A172 (cell line): ENCODE results near the gene UBTD1. TPM values are rescaled to one million over a fixed set of nuclear protein-coding genes. Genes with fewer than 3 reads are reported as not detected.

Source experiments
- DNase-seq: peaks from one replicate; pipeline ENCODE4 v3.0.0-alpha.2; 2015; ENCODE audit warnings: low spot score
- total RNA-seq: library from RNA; depleted of rRNA; stranded (reverse); fragments of >200 nt; shearing (Covaris generic); gene quantifications from 2 replicates; pipeline ENCODE4 v1.2.3, GENCODE V29; 2014

UBTD1 gene
- total RNA-seq, 1 experiment from 2014 or later: 53.8 TPM

GRCh38 chr10:97584060-97584797 lies 85.5 kb downstream of the UBTD1 start, which contains the start of gene HOGA1:
HOGA1 (plus strand) TSS chr10:97584389; CDS start chr10:97584704, 315 bp downstream.
- peak; percentile 95 for DNase-seq

GRCh38 chr10:97584798-97585438 lies 86.2 kb downstream of the UBTD1 start:
- no peak for DNase-seq

DNA sequence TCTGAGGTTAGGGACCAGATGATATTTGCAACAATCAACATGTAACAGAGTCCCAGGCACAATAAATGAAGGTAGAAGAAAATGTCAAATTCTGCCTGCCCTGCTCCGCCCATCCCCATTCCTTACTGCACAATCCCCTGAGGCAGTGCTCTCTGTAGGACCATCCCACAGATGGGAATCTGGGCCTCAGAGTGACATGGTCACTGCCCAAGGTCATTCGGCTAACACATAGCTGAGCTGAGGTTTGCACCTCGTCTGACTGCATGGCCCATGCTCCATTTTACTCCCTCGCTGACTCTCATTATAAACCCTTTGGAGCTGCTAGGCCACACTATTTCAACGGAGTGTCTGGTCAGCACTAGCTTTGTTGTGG lies 86.7 kb downstream of the UBTD1 start:
- no peak for DNase-seq

DNA sequence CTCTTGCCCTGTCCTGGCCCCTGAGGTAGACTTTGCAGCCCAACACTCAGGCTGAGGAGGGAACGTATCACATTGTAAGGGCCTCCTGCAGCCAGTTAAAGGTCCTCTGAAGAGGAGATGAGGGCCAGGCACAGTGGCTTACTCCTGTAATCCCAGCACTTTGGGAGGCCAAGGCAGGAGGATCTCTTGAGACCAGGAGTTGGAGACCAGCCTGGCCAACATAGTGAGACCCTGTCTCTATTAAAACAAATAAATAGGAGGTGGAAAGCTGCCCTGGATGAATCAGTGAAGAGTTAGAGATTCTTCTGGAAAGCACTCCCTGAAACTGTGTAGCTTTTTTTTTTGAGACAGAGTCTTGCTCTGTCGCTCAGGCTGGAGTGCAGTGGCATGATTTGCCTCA lies 88.5 kb downstream of the UBTD1 start:
- DNase-seq: no peak

DNA sequence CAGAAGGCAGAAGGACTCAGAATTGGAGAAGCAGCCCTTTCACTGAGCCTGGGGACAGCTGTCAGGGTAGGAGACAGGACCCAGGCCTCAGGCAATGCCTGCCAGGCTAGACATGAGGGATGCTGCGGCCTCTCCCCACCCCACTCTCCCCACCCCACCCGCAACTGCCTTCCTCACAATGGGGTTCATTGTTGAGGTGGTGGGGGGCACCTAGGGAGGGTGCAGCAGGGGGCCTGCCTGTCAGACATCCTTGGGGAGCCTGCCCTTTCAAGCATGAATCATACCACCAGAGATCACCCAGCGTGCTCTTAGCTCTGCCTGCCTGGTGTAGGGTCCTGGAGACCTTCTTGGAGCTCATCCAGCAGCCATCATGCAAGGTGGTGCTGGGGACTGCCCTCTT lies 90.8 kb downstream of the UBTD1 start, which contains the start of gene C10orf62:
C10orf62 (plus strand) TSS at position 243 of the 400 bp plus-strand sequence. CDS start 177 bp downstream, outside the sequence.
- no peak for DNase-seq

GRCh38 chr10:97590082-97590747 lies 91.5 kb downstream of the UBTD1 start:
- DNase-seq: no peak

GRCh38 chr10:97590748-97591495 lies 92.2 kb downstream of the UBTD1 start:
- DNase-seq: no peak

- no peak for DNase-seq
Measured at GRCh38 chr10:97593421-97593820, 94.7 kb downstream of the UBTD1 start.

DNA sequence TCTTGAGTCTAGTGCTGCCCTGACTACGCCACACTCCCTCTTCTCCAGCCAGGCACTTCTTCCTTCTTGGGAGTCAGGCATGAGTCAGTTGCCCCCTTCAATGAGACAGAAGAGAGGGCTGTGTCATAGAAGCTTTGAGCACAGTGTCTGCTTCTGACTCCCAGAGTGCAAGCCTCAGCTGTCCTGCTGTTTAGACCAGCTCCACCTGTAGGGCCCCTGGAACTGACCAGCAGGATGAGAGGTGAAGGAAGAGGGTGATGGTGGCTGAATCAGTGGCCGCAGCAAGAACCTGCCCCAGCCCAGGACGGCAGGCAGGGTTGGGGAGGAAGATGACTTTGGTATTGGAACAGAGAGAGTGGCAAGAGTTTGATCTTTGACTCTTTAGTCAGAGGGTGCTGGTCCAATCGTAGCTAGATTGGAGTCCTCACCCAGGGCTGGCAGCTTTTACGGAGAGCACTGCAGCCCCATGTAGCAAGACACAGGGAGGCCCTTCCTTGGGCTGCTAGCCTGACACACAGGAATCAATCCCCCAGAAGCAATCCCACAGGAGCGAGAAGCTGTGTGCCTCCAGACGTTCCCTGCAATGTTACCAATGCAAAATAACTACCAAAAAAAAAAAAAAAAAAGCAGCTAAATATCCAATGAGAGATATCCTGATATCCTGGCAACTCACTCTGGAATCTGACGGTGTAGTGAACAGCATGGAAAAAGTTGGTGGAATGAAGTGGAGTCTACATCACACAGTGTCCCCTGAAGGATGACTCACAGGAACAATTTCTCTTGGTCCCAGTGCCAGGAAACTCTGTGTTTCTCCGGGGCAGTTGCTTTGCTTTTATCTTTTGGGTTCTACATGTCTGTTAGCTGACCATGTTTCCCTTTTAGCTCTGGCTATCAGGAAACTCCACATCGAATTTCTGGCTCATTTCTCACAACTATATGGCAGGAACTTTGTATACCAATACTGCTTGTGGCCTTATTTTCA lies 97.7 kb downstream of the UBTD1 start:
- DNase-seq: peak; percentile 94

- DNase-seq: no peak
Measured at GRCh38 chr10:97597778-97598177, 99.1 kb downstream of the UBTD1 start.

DNA sequence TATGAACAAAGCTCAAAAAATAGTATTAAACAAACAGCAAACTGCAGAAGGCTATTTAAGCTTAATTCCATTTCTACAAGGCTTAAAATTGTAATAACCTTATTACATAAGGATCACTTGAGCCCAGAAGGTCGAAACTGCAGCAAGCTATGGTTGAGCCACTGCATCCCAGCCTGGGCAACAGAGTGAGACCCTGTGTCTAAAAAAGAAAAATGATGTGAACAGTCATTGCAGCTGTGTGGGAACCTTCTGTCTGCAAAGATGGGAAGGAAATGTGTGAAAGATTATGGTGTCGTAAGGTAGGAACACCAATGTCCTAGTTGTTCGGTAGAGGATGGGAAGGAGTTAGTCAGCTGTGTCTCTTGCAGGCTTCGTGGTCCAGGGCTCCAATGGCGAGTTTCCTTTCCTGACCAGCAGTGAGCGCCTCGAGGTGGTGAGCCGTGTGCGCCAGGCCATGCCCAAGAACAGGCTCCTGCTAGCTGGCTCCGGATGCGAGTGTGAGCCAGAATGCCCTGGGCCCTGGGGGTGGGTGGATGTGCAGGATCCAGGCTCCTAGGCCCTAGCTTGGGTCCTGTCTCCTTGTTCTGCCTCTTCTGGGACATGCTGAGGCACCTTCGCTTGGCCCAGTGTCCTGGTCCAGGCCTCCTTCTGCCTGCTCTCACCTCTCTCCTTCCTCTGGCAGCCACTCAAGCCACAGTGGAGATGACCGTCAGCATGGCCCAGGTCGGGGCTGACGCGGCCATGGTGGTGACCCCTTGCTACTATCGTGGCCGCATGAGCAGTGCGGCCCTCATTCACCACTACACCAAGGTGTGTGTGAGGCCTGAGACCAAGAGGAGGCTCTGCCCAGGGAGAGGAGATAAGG lies 99.9 kb downstream of the UBTD1 start:
- no peak for DNase-seq

- DNase-seq: no peak
Measured at GRCh38 chr10:97599272-97599619, 100.5 kb downstream of the UBTD1 start.

GRCh38 chr10:97600616-97601015 lies 101.9 kb downstream of the UBTD1 start:
- no peak for DNase-seq

GRCh38 chr10:97601268-97602215 lies 102.8 kb downstream of the UBTD1 start:
- no peak for DNase-seq

DNA sequence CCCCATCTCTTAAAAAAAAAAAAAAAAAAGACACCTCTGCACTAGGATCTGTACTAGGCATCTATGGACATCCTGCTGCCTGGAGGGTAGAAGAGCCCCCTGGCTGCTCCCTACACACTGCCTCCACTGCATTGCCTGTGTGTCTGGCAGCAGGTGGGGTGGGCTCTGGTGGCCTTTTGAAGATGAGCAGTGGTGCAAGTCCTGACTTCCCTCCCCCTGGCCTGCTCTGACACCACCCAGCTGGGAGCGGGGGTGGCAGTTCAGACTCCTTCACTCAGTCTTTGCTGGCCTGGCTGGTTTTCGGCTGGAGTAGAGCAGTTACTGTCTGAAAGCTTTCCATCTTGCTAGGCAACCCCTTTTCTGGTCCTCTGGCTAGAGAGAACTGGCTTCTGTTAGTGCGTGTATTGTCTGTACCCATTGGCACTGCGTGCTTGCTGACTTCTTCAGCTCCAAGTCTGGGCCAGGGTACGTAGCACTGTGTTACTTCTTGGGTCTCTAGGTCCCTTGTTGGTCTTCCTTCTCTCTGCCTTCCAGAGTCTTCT lies 108.4 kb downstream of the UBTD1 start:
- DNase-seq: no peak

- DNase-seq: no peak
Measured at GRCh38 chr10:97608991-97609561, 110.4 kb downstream of the UBTD1 start.

DNA sequence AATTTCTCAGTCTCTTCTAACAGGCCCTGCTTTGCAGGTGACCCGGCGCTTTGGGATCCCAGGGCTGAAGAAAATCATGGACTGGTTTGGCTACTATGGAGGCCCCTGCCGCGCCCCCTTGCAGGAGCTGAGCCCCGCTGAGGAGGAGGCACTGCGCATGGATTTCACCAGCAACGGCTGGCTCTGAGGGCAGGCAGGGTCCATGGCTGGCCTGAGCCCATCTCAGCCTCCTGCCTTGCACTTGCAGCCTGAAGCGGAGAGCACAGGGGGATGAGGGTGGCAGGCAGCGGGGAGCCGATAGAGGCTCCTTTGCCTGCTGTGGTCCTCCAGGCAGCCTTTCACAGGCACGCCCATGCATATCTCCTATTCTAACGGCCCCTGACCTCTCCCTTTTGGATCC lies 112.7 kb downstream of the UBTD1 start:
- no peak for DNase-seq

DNA sequence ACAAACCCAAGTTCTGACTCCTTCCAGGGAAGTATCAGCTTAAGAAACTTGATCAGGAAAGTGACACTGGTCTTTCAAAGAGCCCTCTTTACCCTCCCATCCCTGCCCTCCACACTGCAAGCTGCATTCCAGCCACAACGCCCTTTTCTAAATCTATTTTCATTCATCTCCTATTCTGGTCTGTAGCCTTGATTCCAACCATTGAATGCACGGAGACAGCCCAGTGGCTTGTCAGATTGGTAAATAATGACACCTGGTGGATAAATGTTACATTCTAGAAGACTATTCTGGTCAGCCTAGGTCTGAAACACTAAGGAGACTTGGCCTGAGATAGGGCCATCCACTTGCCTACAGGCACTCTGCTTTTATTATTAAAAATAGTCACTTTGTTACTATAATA lies 113.7 kb downstream of the UBTD1 start:
- peak; percentile 76 for DNase-seq
